ENCODE measurements around the gene LHFPL2.

LHFPL2 gene

GRCh38 chr5:78503958-78504653 lies 144.5 kb downstream of the LHFPL2 start:
- TF ChIP-seq REST (IDR thresholded peaks at IDR 0.05; ENCODE audit: insufficient replicate concordance, low read depth): no peak
- no peak for TF ChIP-seq SPI1 (IDR thresholded peaks at IDR 0.05; ENCODE audit: borderline replicate concordance, low read depth)
- TF ChIP-seq, protein P1, sequence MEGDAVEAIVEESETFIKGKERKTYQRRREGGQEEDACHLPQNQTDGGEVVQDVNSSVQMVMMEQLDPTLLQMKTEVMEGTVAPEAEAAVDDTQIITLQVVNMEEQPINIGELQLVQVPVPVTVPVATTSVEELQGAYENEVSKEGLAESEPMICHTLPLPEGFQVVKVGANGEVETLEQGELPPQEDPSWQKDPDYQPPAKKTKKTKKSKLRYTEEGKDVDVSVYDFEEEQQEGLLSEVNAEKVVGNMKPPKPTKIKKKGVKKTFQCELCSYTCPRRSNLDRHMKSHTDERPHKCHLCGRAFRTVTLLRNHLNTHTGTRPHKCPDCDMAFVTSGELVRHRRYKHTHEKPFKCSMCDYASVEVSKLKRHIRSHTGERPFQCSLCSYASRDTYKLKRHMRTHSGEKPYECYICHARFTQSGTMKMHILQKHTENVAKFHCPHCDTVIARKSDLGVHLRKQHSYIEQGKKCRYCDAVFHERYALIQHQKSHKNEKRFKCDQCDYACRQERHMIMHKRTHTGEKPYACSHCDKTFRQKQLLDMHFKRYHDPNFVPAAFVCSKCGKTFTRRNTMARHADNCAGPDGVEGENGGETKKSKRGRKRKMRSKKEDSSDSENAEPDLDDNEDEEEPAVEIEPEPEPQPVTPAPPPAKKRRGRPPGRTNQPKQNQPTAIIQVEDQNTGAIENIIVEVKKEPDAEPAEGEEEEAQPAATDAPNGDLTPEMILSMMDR (IDR thresholded peaks at IDR 0.05; ENCODE audit: insufficient read depth, low read length): no peak
- TF ChIP-seq GABPA (IDR thresholded peaks at IDR 0.05; ENCODE audit: low read depth): no peak
- TF ChIP-seq POLR2AphosphoS5 (IDR thresholded peaks at IDR 0.05; ENCODE audit: low read depth): no peak
- Histone ChIP-seq H3K27ac (replicated peaks) (no peak overlapping the region), H3K4me3 (replicated peaks; ENCODE audit: insufficient read depth, low read length) (no peak overlapping the region), H3K27me3 (ENCODE audit: insufficient read depth, poor library complexity, severe bottlenecking) (no peaks in the 10 kb centered on the region)
- no peak for DNase-seq (ENCODE audit: low read depth in 1 of 2, low spot score in 1 of 2)

DNA sequence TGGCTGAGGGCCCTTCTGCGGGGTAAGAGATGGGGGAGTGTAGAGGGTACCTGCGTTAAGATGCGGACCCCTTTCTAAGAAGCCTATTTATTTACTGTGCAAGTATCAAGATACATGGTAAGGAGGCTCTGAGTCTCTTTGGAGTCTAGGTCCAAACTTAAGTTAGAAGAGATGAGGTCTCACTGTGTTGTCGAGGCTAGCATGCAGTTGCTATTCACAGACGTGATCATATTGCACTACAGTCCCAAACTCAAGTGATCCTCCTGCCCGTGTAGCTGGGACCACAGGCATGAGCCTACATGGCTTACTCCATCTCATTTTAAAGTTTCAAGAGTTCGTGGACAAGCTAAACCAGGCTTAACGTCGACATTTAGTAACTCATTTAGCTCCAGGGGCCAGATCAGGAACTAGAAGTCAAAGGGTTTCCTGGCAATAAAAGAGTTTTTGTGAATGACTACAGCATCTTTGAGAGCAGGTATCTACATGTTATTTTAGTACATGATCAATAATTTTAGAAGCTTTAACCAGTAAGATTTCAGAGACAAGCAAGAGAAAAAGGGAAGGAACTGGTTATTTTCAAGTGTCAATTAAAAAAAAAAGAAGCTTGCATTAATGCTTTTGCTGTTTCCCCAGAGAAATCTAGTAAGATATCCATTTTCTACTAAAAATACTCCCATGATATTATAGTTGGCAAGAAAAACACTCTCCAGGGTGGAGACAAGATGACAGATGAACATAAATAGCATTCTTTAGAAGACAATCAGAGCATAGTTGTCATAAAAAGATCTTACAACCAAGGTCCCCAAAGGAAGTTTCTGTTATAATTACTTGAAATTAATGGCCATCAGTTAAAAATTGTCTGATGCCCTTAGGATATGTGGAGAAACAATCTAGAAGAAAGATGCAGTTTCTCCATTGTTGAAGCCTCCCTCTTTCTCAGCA lies 146.9 kb downstream of the LHFPL2 start:
- Histone ChIP-seq H3K27me3 (ENCODE audit: insufficient read depth, poor library complexity, severe bottlenecking) (no peaks in the 10 kb centered on the region), H3K4me3 (replicated peaks; ENCODE audit: insufficient read depth, low read length) (no peak overlapping the region), H3K27ac (replicated peaks) (no peak overlapping the region)
- DNase-seq (ENCODE audit: low read depth in 1 of 2, low spot score in 1 of 2): no peak
- TF ChIP-seq POLR2AphosphoS5 (IDR thresholded peaks at IDR 0.05; ENCODE audit: low read depth) (no peak), REST (IDR thresholded peaks at IDR 0.05; ENCODE audit: insufficient replicate concordance, low read depth) (no peak), GABPA (IDR thresholded peaks at IDR 0.05; ENCODE audit: low read depth) (no peak), SPI1 (IDR thresholded peaks at IDR 0.05; ENCODE audit: borderline replicate concordance, low read depth) (no peak)
- TF ChIP-seq, protein P1 (IDR thresholded peaks at IDR 0.05; ENCODE audit: insufficient read depth, low read length): no peak

DNA sequence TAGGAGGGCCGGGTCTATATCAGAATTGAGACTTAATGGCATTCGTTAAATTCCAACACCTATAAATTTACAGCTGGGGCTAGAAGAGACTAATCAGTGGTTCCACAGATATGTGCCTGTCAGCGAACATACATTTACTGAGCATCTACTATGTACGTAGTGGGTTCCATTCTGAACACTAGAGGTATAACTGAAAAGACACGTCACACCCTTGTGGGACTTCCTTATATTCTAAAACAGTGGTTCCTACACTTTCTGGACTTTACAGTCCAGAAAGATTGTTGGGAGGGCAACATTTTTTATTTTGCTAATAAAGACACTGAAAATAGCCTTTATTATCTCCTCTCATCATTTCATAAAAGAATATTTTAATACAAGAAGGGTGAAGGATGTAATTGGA lies 147.7 kb downstream of the LHFPL2 start:
- TF ChIP-seq GABPA (IDR thresholded peaks at IDR 0.05; ENCODE audit: low read depth) (no peak), REST (IDR thresholded peaks at IDR 0.05; ENCODE audit: insufficient replicate concordance, low read depth) (no peak), SPI1 (IDR thresholded peaks at IDR 0.05; ENCODE audit: borderline replicate concordance, low read depth) (no peak), POLR2AphosphoS5 (IDR thresholded peaks at IDR 0.05; ENCODE audit: low read depth) (no peak)
- TF ChIP-seq, protein P1 (IDR thresholded peaks at IDR 0.05; ENCODE audit: insufficient read depth, low read length): no peak
- Histone ChIP-seq H3K4me3 (replicated peaks; ENCODE audit: insufficient read depth, low read length) (no peak overlapping the region), H3K27me3 (ENCODE audit: insufficient read depth, poor library complexity, severe bottlenecking) (no peaks in the 10 kb centered on the region), H3K27ac (replicated peaks) (no peak overlapping the region)
- DNase-seq (ENCODE audit: low read depth in 1 of 2, low spot score in 1 of 2): no peak
